H1 (cell line): Measurements from ENCODE around the gene NT5DC1. TPM values are rescaled to one million over a fixed set of nuclear protein-coding genes. Genes with fewer than 3 reads are reported as not detected.

ENCODE experiments used
- CREB1 ChIP-seq: IDR thresholded peaks from 2 replicates; pipeline ENCODE4 v1.6.1; 2012; ENCODE audit warnings: inconsistent platforms
- SP1 ChIP-seq: IDR thresholded peaks from 2 replicates; pipeline ENCODE4 v1.6.1; 2011; ENCODE audit warnings: low read depth, low read length
- ZNF274 ChIP-seq: IDR thresholded peaks from 2 replicates; pipeline ENCODE4 v1.7.0; 2012; ENCODE audit warnings: low read length, borderline replicate concordance; ENCODE audit errors: extremely low read depth
- polyA plus RNA-seq, 7 experiments: library from polyadenylated mRNA; depleted of rRNA in 3 of 7; stranded (reverse) in 5 of 7; unstranded in 2 of 7; fragments of >200 nt in 5 of 7; fragments of 200-250 nt in 2 of 7; gene quantifications; 1 replicate in 5 of 7; 2 replicates in 1 of 7; 4 replicates in 1 of 7; pipeline versions ENCODE4 v1.2.1 to v1.2.3, GENCODE V29; 2011 to 2013; ENCODE audit warnings: missing spikeins in 2 of 7, mixed read lengths in 2 of 7
- total RNA-seq: library from RNA; stranded (reverse); fragmentation: NEBNext Ultra II Directional; extraction: Animal tissue kit (Norgen Biotek cat#: 25700); gene quantifications from 2 replicates; pipeline ENCODE4 v1.2.1, GENCODE V29; 2021

NT5DC1 gene
- total and polyA plus RNA-seq, 2 of the 8 experiments (the other 6 are each of a cell fraction or from before 2014, with no cell fraction given): 25.3 to 72.7 TPM

DNA sequence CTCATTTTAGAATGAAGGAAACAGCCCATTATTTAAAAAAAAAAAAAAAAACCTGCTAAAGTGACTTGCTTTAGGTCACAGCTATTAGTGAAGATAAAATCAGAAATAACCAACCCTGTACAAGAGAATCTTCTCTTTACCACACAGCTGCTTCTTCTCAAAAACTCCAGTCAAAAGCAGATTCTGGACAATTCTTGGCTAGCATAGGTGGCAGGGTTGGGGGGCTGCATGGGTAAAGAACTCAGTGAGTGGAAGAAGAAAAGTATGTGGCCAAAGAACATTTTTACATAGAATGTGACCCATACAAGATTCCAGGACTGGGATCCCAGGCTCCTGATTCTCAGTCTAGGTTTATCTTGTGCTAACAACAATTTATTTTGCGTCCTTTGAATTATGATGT, 30.6 kb upstream of the NT5DC1 start (continued):
- TF ChIP-seq CREB1: no peak
- no peak for TF ChIP-seq SP1
- no peak for TF ChIP-seq ZNF274
